ENCODE results near the gene PYGB.

Gene PYGB

DNA sequence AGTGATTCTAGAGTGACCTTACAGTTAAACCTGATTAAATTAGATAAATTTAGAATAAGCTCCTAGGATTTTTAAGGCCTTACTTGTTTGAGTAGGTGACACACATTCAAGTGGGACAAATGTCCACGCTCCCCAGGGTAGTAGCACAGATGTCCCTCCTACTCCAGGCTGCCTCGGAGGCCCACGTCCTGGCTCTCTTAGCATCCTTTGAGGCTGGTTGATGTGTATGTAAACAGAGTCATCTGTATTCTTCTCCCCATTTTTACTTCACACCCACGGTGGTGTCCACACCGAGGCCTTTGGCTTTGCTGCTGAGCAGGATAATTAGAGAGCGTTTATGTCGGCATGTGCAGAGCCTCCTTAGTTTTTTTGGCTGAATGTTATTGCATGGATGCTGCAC lies 36.6 kb upstream of the PYGB start:
- H3K27ac ChIP-seq, result no peak overlapping the region
- TF ChIP-seq, protein P1, sequence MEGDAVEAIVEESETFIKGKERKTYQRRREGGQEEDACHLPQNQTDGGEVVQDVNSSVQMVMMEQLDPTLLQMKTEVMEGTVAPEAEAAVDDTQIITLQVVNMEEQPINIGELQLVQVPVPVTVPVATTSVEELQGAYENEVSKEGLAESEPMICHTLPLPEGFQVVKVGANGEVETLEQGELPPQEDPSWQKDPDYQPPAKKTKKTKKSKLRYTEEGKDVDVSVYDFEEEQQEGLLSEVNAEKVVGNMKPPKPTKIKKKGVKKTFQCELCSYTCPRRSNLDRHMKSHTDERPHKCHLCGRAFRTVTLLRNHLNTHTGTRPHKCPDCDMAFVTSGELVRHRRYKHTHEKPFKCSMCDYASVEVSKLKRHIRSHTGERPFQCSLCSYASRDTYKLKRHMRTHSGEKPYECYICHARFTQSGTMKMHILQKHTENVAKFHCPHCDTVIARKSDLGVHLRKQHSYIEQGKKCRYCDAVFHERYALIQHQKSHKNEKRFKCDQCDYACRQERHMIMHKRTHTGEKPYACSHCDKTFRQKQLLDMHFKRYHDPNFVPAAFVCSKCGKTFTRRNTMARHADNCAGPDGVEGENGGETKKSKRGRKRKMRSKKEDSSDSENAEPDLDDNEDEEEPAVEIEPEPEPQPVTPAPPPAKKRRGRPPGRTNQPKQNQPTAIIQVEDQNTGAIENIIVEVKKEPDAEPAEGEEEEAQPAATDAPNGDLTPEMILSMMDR (conservative IDR thresholded peaks at IDR 0.05), result no peak

DNA sequence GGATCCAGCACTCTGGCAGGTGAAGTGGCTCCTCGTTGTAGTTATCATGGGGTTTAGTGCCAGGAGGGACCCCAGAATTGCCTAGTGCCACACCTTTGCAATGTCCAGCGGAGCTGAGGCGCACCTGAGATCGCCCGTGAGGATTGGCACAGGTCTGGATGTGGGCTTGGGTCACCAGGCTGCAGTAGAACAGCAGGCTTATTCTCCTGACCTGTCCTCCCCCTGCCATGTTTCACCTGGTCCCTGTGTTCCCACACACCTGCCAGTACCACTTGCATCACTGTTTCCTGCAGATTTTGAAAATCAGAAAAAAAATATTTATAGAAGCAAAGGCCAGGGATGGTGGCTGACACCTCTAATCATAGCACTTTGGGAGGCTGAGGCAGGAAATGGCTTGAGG lies 35.6 kb upstream of the PYGB start:
- H3K27ac ChIP-seq, result no peak overlapping the region
- TF ChIP-seq, protein P1 (conservative IDR thresholded peaks at IDR 0.05), result no peak

DNA sequence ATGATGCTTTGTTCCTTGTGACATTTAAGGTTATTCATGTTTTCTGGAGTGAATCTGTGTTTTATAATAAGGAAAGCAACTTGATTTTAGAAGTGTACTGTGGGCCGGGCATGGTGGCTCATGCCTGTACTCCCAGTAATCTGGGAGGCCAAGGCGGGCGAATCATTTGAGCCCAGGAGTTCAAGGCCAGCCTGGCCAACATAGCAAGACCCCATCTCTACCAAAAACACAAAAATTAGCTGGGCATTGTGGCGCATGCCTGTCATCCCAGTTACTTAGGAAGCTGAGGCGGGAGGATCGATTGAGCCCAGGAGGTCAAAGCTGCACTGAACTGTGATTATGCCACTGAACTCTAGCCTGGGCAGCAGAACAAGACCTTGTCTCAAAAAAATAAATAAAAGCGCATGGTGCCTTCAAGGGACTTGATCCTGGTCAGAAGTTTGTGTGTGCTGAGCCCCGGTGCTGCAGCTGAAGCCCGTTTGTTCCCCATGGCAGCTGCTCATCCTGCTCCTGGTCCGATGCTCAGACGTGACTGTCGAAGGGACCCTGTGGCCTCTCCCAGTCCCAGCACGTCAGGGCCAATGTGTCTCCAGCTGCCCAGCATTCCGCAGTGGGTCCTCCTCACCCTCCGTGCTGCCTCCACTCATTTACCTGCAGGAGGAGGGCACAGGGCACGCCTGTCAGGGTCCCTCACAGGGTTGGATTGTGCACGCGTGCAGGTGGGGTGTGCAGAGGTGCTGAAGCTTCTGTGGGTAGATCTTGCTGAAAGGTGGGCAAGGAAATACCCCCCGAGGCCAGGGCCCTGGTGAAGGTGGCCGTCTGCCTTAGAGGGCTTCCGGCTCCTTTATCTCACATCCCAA lies 34.1 kb upstream of the PYGB start:
- TF ChIP-seq, protein P1 (conservative IDR thresholded peaks at IDR 0.05), result no peak
- H3K27ac ChIP-seq, result no peak overlapping the region

DNA sequence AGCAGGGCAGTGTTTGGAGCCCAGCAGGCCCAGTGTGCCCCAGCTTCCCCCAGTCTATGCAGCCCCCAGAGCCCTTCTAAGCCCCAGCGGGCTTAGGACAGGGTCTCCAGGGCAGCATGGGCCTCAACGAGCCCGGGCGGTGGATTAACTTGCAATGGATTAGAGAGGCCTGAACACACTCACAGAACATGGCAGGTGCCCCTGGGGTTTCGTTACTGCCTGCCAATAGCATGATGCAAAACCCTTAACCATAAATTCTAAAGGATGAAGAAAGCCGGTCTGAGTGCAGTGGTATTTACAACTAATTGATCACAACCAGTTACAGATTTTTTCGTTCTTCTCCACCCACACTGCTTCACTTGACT lies 33.5 kb upstream of the PYGB start:
- TF ChIP-seq, protein P1 (conservative IDR thresholded peaks at IDR 0.05), result no peak
- H3K27ac ChIP-seq, result no peak overlapping the region

DNA sequence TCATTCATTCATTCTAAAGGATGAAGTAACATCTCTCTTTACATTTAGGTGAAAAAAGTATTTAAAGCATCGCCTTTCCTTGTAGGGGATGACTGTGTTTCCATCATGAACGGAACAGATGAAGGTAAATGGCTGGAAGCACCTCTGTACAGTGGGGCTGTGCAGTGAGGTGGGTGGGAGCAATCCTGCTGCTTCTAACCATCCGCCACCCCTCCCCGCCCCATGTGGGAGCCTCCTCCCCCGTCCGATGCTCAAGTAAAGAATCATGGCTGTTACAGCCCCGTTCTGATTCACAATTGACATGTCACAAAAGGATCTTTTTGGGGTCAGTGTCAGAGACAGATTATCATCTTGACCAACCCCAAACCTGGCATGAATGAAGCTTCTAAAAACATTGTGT lies 33.1 kb upstream of the PYGB start:
- TF ChIP-seq, protein P1 (conservative IDR thresholded peaks at IDR 0.05), result no peak

DNA sequence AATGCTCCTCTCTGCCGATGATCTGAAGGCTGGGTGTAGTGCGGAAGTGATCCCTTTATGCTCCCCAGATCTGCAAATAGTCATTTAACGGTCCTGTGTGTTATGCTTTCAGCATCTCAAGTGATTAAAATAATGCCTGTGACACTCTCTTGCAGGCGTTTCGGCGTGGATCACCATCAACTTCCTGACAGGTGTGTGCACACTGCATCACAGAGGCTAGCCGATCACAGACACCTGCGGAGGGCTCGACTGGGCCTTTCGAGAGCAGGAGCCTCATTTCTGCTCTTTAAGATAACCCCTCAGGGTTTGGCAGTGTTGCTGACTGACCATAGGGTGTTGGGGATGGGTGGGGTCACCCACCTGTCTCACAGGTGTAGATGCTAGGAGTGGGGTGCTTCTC lies 32.4 kb upstream of the PYGB start:
- no peak overlapping the region for H3K27ac ChIP-seq
- TF ChIP-seq, protein P1 (conservative IDR thresholded peaks at IDR 0.05), result no peak

More for the DNA sequence above, 33.1 kb upstream of the PYGB start:
- H3K27ac ChIP-seq, result no peak overlapping the region

DNA sequence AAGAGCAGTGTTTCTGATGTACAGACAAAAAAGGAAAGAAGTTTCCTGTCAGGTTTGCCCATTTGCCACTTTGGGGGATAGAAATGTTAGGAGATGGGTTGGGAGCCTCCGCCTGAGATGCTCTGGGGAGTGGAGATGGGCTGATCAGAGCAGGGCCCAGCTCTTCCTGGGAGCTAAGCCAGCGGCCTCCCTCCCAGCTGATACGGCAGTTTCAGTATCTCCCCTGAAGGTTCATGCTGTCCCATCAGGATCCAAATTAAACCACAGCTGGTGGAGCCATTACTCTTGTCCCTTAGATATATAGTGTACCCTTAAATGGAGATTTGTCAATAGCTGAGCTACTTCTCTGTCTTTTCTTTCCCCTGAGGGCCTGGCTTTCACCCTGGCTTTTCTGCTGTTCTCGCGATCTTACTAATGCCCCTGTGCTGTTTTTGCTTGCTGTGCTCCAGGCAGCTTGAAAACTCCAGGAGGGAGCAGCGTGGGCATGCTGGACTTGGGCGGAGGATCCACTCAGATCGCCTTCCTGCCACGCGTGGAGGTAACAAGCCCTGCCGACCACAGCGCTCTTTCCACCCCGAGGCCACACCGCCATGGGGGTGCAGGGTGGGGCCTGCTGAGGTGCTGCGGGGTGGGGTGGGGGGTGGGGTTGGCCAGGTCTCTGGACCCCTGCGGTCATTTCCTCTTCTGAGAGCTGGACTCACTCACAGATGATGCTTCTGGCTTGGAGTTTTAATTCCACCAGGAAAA lies 31.5 kb upstream of the PYGB start:
- TF ChIP-seq, protein P1 (conservative IDR thresholded peaks at IDR 0.05), result no peak
- no peak overlapping the region for H3K27ac ChIP-seq

All from VCaP (cell line).